GM18907 (cell line): ENCODE measurements around the gene KLRG1.
A peak's percentile ranks its signal among the peaks of the same experiment; 100 is the strongest.

Experiments
- ATAC-seq: cut with Tn5 transposase; IDR thresholded peaks from one replicate; pipeline ENCODE4 v1.9.1; 2021; ENCODE audit warnings: mild to moderate bottlenecking, moderate library complexity; ENCODE audit not compliant: unreplicated experiment

KLRG1 gene

GRCh38 chr12:8989413-8989812 is at the start of gene KLRG1:
Gene KLRG1, plus strand, starts transcription at chr12:8989546. Its CDS starts 90 bp downstream, at chr12:8989636.
- ATAC-seq: no peak

- no peak for ATAC-seq
Measured at GRCh38 chr12:8941691-8942478, 47.5 kb upstream of the KLRG1 start.

DNA sequence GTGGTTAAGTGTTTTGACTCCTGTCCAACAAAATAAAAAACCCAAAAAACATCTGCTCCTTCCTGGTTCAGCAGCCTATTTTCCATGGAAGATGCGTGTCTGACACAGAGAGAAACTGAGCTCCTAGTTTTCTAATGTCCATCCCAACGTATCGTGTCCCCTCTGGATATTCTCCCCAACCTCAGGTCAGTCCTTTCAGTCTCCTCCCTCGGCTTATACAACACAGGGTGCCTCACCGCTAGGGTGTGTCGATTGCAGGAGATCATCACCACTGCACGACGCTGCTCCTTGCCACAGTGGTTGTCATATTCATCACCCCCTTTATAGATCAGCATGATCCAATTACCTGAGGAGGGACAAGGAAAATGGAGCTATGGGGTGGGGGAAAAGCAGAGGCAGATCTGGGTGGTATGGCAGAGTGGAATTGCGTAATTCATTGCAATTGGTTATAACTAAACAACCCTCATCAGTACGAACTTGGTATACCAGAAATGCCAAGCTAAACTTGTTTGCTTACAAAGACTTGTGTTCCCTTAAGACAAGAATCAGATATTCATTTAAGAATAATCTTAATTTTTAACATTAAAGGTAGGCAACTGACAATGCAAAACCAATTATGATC is 45.7 kb upstream of the KLRG1 start:
- no peak for ATAC-seq

GRCh38 chr12:8946733-8947132 is 42.6 kb upstream of the KLRG1 start:
- no peak for ATAC-seq

- no peak for ATAC-seq
Measured at GRCh38 chr12:8947737-8948136, 41.6 kb upstream of the KLRG1 start.

DNA sequence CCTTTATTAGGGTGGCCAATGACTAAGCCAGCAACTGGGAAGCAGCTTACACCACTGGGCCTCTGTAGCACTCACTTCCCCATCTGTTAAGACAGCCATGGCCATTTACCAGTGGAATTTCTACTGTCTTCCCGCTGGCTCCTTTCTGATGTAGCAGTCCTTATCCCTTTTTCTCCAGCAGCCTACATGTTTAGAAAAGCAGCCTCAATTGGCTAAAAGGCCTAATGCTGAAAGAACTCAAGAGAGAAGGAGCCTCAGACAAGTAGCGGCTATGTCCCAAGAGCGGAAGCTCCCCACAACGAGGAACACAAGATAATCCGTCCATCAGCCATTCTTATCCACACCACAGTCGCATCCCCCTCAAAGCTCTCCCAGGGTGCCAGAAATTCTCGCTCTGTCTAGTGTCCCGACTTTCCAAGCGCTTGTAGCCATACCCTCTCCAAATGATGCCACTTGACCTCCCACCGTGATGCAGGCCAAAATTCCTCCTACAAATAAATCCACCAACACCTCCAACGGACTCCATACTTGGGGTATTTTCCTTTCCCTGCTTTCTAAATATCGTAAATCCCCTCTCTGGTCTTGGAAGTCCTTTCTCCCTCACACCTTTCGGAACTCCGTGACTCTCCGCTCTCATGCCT is 40.5 kb upstream of the KLRG1 start:
- no peak for ATAC-seq

GRCh38 chr12:8949342-8950220 is 39.8 kb upstream of the KLRG1 start, which contains the start of gene M6PR:
Gene M6PR, minus strand, starts transcription at chr12:8949645. Its CDS starts 3,241 bp downstream, at chr12:8946404.
- ATAC-seq: peak; percentile 87

DNA sequence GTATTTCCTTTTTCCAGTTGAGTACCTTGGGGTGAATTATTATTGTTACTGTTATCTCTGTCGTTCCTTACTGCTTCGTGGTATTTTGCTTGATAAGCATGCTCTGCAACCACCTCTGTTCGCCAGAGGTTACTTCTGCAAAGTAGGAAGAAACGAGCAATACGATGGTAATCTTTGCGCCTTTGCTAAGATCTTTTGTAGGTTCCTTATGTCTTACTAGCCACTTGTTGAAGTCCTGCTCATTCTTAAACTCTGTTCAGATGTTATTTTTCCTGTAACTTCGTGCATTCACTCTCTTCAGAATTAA is 39.2 kb upstream of the KLRG1 start:
- peak; percentile 10 for ATAC-seq

- no peak for ATAC-seq
Measured at GRCh38 chr12:8950702-8951478, 38.5 kb upstream of the KLRG1 start.

DNA sequence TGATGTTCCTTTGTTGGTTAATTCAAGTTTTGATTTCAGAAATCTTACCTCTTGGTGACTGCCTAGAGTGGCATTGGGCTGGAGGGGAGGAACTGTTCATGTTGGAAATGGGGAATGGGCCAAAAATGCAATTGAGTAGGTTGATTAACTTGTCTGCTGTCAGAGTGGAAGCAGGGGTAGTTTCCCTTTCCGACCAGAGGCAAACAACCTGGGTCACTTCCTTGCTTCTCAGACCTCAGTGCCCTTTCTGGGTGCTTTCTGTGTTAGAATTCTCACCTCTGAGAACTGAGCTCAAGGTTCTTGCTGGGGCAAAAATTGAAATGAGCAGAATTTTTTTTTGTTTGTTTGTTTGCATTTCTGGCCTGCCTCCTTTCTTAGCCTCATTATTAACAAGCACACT is 37.6 kb upstream of the KLRG1 start:
- ATAC-seq: no peak

GRCh38 chr12:8953773-8954402 is 35.5 kb upstream of the KLRG1 start:
- ATAC-seq: no peak

DNA sequence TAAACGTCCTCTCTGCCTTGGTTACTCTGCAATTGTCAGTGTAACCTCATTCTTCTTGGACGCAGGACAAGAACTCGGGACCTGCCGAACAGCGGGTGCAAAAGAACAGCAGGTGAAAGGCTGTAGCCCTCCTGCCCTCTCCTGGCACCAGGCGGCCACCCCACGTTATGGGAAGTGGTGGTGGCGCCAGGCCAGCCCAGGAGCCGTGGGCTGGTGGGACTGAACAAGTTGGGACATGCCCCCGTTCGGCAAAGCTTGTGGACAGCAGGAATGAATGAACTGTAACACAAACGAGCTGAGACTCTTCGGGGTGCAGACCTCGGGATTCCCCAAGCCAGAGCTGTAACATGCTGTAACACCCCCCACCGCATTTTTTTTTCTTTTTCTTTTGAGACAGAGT is 33.3 kb upstream of the KLRG1 start:
- ATAC-seq: no peak

DNA sequence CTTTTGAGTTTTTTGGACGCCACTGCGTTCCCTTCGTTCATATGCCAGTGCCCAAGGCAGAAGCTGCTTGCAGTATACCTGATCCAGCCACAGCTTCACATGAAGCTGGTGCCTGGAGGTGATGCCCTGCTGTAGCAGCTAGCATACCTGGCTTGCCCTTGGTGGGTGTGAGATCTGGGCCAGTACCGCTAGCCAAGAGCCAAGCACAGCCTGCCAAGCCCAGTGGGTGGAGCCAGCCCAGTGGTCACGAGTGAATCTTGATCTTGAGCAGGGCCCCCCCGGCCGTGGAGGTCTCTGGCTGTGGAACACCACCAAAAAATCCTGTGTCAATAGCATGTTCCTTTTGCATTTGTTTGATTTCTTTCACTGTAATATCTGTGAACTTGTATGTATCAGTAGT is 32.6 kb upstream of the KLRG1 start:
- no peak for ATAC-seq

DNA sequence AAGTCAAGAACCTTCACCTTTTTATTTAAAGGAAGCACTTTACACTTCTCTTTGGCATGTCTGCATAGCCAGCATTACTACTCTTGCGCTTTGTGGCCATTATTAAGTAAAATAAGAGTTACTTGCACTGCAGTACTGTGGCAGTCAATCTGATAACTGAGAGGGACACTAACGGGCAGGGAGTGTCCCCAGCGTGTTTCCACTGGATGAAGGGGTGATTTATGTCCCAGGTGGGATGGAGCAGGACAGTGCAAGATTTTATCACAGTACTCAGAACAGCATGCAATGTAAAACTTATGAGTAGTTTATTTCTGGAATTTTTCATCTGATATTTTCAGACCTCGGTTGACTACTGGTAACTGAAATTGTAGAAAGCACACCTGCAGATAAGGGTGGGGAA is 31.8 kb upstream of the KLRG1 start:
- no peak for ATAC-seq

DNA sequence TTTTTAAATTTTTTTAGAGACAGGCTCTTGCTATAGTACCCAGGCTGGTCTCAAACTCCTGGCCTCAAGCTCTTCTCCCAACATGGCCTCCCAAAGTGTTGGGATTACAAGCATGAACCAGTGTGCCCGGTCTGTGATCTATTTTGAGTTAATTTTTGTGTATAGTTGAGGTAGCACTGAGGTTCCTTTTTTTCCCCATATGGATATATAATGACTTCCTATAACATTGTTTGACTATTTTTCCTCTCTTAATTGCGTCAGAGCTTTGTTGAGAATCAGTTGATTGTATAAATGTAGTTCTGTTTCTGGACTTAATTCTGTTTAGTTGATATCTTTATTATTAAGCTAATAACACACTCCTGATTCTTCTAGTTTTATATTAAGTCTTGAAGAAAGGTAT is 31.3 kb upstream of the KLRG1 start:
- no peak for ATAC-seq

DNA sequence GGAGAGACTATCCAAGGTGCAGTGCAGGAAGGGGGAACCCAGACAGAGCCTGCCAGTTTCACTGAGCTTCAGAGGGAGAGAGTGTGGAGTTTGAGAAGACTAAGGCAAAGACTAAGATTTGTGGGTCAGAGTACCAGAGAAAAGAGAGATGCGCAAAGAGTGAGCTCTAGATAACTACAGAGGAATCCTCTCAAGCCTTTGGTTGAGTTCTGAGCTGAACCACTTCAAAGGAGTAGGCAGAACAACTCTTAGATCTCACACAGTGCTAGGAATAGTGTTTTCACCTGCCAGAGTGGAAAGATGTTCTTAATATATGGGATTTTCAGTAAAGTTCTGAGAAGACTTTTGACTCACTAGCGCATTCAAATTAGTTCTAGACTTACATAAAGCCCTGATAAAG is 29.2 kb upstream of the KLRG1 start:
- ATAC-seq: no peak

DNA sequence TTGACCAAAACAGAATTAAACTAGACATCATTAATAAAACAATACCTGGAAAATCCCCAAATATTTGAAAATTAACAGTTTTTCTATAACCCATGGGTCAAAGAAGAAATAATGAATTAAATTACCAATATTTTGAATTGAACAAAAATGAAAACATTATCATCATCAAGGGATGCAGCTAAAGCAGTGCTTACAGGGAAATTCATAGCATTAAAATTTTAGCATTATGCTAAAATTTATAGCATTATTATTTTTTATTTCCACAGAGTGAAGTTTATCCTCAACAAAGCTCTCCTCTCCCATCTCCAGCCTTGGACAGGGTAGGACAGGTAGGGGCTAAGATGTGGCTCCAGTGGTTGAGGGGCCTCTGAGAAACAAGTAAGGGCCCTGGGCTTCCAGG is 20.6 kb upstream of the KLRG1 start:
- ATAC-seq: no peak

- ATAC-seq: no peak
Measured at GRCh38 chr12:8969861-8970411, 19.4 kb upstream of the KLRG1 start.

- no peak for ATAC-seq
Measured at GRCh38 chr12:8970432-8970831, 18.9 kb upstream of the KLRG1 start.

DNA sequence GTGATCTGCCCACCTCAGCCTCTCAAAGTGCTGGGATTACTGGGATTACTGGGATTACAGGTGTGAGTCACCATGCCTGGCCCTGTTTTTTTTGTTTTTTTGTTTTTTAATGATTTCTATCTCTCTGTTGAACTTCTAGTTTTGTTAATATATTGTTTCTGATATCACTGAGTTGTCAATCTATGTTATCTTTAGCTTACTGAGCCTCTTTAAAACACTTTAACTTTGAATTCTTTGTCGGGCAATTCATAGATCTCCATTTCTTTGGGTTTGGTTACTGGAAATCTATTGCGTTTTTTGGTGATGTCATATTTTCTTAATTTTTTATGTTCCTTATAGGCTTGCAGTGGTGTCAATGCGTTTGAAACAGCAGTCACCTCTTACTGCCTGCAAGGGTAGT is 9.2 kb upstream of the KLRG1 start:
- no peak for ATAC-seq
